SU-DHL-6 (cell line): ENCODE measurements around the gene TH.

Experiments used
- H2AFZ ChIP-seq: fragments of 200-600 bp; sonication (generic); 2 replicates; pipeline ENCODE4 v1.6.1; 2014; ENCODE audit warnings: low read depth, mild to moderate bottlenecking, moderate library complexity, mixed read lengths, antibody characterized with exemption, low read length; ENCODE audit not compliant: severe bottlenecking
- H3F3A ChIP-seq: fragments of 200-600 bp; shearing (Covaris generic); 2 replicates; pipeline ENCODE4 v1.6.0; 2016; ENCODE audit warnings: antibody characterized with exemption, mild to moderate bottlenecking; ENCODE audit not compliant: insufficient read depth
- H3K27ac ChIP-seq: fragments of 200-600 bp; sonication (generic); 2 replicates; pipeline ENCODE4 v1.5.1; 2016; ENCODE audit warnings: low read depth, mild to moderate bottlenecking, low read length, moderate library complexity, mixed read lengths
- H3K27me3 ChIP-seq: fragments of 200-600 bp; sonication (generic), shearing (Covaris generic); 2 replicates; pipeline ENCODE4 v1.6.0; 2014; ENCODE audit warnings: mild to moderate bottlenecking, low read length
- H3K36me3 ChIP-seq: fragments of 200-600 bp; sonication (generic); 2 replicates; pipeline ENCODE4 v1.6.1; 2014; ENCODE audit warnings: mild to moderate bottlenecking, low read length, mixed read lengths
- H3K4me2 ChIP-seq: fragments of 300-600, 200-600 bp; shearing (Covaris generic), sonication (generic); 2 replicates; pipeline ENCODE4 v1.6.0; 2014; ENCODE audit warnings: low read length, low read depth, mild to moderate bottlenecking; ENCODE audit not compliant: poor library complexity, severe bottlenecking
- H3K4me3 ChIP-seq: fragments of 200-600 bp; sonication (generic); 2 replicates; pipeline ENCODE4 v1.5.1; 2014; ENCODE audit warnings: antibody characterized with exemption, low read length, mild to moderate bottlenecking, mixed read lengths; ENCODE audit not compliant: insufficient read depth, poor library complexity, severe bottlenecking
- H3K79me2 ChIP-seq: fragments of 200-600 bp; sonication (generic); 2 replicates; pipeline ENCODE4 v1.6.1; 2014; ENCODE audit warnings: mild to moderate bottlenecking, low read length, moderate library complexity; ENCODE audit not compliant: insufficient read depth
- H3K9ac ChIP-seq: fragments of 200-600 bp; sonication (generic); 2 replicates; pipeline ENCODE4 v1.7.0; 2014; ENCODE audit warnings: mild to moderate bottlenecking, low read length
- H3K9me2 ChIP-seq: fragments of 200-600 bp; sonication (generic); replicated peaks from 2 replicates; pipeline ENCODE4 v1.6.1; 2014; ENCODE audit warnings: low read length; ENCODE audit not compliant: insufficient read depth
- H3K9me3 ChIP-seq: fragments of 200-600 bp; sonication (generic); 2 replicates; pipeline ENCODE4 v1.6.1; 2014; ENCODE audit warnings: low read length, mixed read lengths; ENCODE audit not compliant: insufficient read depth
- H4K20me1 ChIP-seq: fragments of 200-600 bp; sonication (generic); 2 replicates; pipeline ENCODE4 v1.6.1; 2014; ENCODE audit warnings: low read depth, mild to moderate bottlenecking, antibody characterized with exemption, low read length, moderate library complexity, mixed read lengths
- CTCF ChIP-seq: fragments of 200-600 bp; sonication (generic); IDR thresholded peaks from one replicate; pipeline ENCODE4 v1.5.1; 2017; ENCODE audit warnings: antibody characterized with exemption, mild to moderate bottlenecking, low read length, moderate library complexity; ENCODE audit not compliant: insufficient read depth, poor library complexity, severe bottlenecking
- EZH2phosphoT487 ChIP-seq: fragments of 200-600 bp; sonication (generic), shearing (Covaris generic); conservative IDR thresholded peaks from 2 replicates; pipeline ENCODE4 v1.6.1; 2018; ENCODE audit warnings: mild to moderate bottlenecking, antibody characterized with exemption, low read length, moderate library complexity, mixed read lengths

Gene TH

GRCh38 chr11:2169626-2170570, 1.7 kb downstream of the TH start:
- Histone ChIP-seq H3F3A (no peaks in the 10 kb centered on the region), H3K4me2 (no peak overlapping the region), H4K20me1 (no peaks in the 10 kb centered on the region), H3K4me3 (no peak overlapping the region), H3K27me3 (no peaks in the 10 kb centered on the region), H3K9me2 (no peaks in the 10 kb centered on the region), H3K9me3 (no peaks in the 10 kb centered on the region), H3K9ac (no peak overlapping the region), H3K79me2 (no peaks in the 10 kb centered on the region), H3K36me3 (no peaks in the 10 kb centered on the region), H2AFZ (no peak overlapping the region), H3K27ac (no peak overlapping the region)
- TF ChIP-seq CTCF, result no peak
- no peak for TF ChIP-seq EZH2phosphoT487

GRCh38 chr11:2169005-2169378, 2.6 kb downstream of the TH start:
- H2AFZ ChIP-seq, result no peak overlapping the region
- H3K9me3 ChIP-seq, result no peaks in the 10 kb centered on the region
- H4K20me1 ChIP-seq, result no peaks in the 10 kb centered on the region
- H3K9ac ChIP-seq, result no peak overlapping the region
- H3K4me2 ChIP-seq, result no peak overlapping the region
- H3K27me3 ChIP-seq, result no peaks in the 10 kb centered on the region
- no peaks in the 10 kb centered on the region for H3F3A ChIP-seq
- no peak overlapping the region for H3K27ac ChIP-seq
- H3K36me3 ChIP-seq, result no peaks in the 10 kb centered on the region
- no peak overlapping the region for H3K4me3 ChIP-seq
- TF ChIP-seq CTCF, result no peak
- no peak for TF ChIP-seq EZH2phosphoT487
- no peaks in the 10 kb centered on the region for H3K9me2 ChIP-seq
- no peaks in the 10 kb centered on the region for H3K79me2 ChIP-seq

DNA sequence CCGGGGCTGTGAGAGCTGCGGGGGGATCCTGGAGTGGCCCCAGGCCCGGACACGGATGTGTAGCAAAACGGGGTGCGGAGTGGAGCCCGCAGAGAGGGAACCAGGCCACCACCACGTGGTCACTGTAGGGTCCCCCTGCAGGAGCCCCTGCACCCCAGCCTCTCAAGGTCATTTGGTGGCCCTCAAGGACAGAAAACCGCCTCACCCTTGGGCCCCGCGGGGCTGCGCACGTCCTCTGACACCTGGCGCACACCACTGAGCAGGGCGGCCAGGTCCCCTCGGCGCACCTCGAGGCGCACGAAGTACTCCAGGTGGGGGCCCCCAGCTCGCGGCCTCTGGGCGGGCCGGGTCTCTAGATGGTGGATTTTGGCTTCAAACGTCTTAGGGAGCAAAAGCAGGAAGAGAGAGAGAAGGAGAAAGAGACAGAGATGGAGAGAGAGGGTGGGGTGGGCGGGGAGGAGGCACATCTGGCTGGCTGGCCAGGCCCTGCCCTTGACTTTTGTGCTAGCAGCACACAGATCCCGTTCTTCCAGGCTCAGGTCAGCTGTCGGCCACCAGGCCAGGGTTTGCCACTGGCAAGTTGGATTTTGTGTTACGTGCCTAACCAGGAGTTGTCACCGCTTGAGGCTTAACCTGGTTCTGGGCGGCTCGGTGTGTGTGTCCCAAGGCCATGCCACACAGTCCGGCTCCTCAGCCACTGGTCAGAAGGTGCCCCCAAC, 3.2 kb downstream of the TH start:
- no peak overlapping the region for H3K27ac ChIP-seq
- no peak overlapping the region for H3K4me3 ChIP-seq
- no peak overlapping the region for H2AFZ ChIP-seq
- H3K9me2 ChIP-seq, result no peaks in the 10 kb centered on the region
- no peak overlapping the region for H3K9ac ChIP-seq
- H3K79me2 ChIP-seq, result no peaks in the 10 kb centered on the region
- H3K27me3 ChIP-seq, result no peaks in the 10 kb centered on the region
- H4K20me1 ChIP-seq, result no peaks in the 10 kb centered on the region
- TF ChIP-seq EZH2phosphoT487, result no peak
- no peak for TF ChIP-seq CTCF
- no peaks in the 10 kb centered on the region for H3K36me3 ChIP-seq
- H3K9me3 ChIP-seq, result no peaks in the 10 kb centered on the region
- H3F3A ChIP-seq, result no peaks in the 10 kb centered on the region
- H3K4me2 ChIP-seq, result no peak overlapping the region
